ENCODE results near the gene FRMD3. TPM values are rescaled to one million over a fixed set of nuclear protein-coding genes. Genes with fewer than 3 reads are reported as not detected.
"Not testable (repeated sequence)": the region's sequence is repeated elsewhere in the genome, so short reads cannot be mapped to it uniquely, and the experiment has no call there.

Gene FRMD3
- total and polyA plus RNA-seq, 8 donors: 1.0 to 3.7 (median 2.3) TPM

DNA sequence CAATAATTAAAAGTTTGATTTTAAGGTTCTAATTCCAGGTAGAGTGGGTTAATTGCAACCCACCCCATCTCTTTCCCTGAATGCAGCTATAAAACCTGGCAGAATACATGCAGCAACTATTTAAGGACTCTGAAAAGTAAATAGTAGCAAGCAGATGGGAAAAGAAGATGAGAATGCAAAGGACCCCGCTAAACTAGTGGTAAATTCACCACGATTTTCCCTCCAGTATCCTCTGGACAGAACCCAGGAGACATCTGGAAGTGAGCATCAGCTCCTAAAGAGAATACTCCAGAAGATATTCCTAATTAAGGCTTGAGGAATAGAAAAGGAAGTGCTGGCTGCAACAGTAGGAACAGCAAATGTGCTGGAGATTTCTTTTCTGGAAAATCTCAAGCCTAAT is 170.9 kb downstream of the FRMD3 start:
- H3K4me3 ChIP-seq: no peak overlapping the region
- intact Hi-C loops (cut with DNase I): no loop called here
- TF ChIP-seq, protein P1, sequence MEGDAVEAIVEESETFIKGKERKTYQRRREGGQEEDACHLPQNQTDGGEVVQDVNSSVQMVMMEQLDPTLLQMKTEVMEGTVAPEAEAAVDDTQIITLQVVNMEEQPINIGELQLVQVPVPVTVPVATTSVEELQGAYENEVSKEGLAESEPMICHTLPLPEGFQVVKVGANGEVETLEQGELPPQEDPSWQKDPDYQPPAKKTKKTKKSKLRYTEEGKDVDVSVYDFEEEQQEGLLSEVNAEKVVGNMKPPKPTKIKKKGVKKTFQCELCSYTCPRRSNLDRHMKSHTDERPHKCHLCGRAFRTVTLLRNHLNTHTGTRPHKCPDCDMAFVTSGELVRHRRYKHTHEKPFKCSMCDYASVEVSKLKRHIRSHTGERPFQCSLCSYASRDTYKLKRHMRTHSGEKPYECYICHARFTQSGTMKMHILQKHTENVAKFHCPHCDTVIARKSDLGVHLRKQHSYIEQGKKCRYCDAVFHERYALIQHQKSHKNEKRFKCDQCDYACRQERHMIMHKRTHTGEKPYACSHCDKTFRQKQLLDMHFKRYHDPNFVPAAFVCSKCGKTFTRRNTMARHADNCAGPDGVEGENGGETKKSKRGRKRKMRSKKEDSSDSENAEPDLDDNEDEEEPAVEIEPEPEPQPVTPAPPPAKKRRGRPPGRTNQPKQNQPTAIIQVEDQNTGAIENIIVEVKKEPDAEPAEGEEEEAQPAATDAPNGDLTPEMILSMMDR (IDR thresholded peaks at IDR 0.05): no peak
- no peak overlapping the region for H3K27ac ChIP-seq
- H3K4me1 ChIP-seq: peaks cover 0 to 3% of the 10 kb centered on the region in 2 donors
- H3K27me3 ChIP-seq: no peaks in the 10 kb centered on the region
- ATAC-seq (no peak), DNase-seq (no peak)
- H3K9me3 ChIP-seq: no peaks in the 10 kb centered on the region
- no peaks in the 10 kb centered on the region for H3K36me3 ChIP-seq

DNA sequence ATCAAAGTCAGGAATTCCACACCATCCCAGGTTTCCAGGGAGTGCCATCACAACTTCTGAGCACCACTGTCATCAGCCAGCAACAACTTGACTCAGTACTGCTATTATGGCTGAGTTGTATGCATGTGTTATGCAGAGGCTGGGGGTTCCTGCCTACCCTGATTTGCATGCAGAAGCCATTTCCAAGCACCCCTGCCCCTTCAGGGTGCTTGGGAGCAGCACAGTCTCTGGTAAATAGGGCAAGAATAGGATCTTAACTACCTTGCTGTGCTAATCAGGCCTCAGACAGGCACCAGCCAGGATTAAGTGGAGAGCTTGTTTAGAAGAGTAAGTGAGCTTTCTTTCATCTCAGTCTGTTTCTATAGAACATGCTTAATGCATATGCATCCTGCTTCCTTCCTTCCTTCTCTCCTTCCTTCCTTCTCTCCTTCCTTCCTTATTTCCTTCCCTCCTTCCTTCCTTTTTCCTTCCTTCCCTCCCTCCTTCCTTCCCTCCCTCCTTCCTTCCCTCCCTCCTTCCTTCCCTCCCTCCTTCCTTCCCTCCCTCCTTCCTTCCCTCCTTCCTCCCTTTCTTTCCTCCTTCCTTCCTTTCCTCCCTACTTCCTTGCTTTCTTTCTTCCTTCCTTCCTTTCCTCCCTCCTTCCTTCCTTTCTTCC is 175.7 kb downstream of the FRMD3 start:
- Histone ChIP-seq H3K27me3 (no peaks in the 10 kb centered on the region), H3K4me3 (no peak overlapping the region), H3K4me1 (peaks cover 0 to 3% of the 10 kb centered on the region in 2 donors), H3K27ac (no peak overlapping the region), H3K36me3 (no peaks in the 10 kb centered on the region), H3K9me3 (no peaks in the 10 kb centered on the region)
- intact Hi-C loops (cut with DNase I): no loop called here
- DNase-seq (no peak), ATAC-seq (no peak)
- TF ChIP-seq, protein P1 (IDR thresholded peaks at IDR 0.05): no peak

DNA sequence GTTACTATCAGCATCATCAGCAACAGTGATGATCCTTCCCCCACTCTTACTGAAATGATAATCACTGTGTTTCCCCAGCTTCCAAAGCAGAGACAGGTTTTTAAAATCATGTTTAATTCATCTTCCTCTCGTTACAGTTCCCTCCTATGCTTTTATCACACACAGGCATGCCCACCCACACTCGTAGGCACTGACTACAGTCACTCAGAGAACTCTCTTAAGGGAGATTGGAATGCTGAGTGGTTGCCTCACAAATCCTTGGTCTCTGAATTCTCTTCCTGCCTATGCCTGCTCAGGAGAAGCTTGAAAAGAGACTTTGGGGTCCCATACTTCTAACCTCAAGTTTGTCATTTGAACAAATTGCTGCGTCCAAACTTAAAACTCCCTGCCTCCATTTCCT is 179.2 kb downstream of the FRMD3 start:
- Histone ChIP-seq H3K27ac (no peak overlapping the region), H3K4me3 (no peak overlapping the region), H3K36me3 (no peaks in the 10 kb centered on the region), H3K27me3 (no peaks in the 10 kb centered on the region), H3K9me3 (no peaks in the 10 kb centered on the region), H3K4me1 (no peaks in the 10 kb centered on the region)
- TF ChIP-seq, protein P1 (IDR thresholded peaks at IDR 0.05): no peak
- intact Hi-C loops (cut with DNase I): no loop called here
- DNase-seq: no peak
- ATAC-seq: peak; percentile 70

DNA sequence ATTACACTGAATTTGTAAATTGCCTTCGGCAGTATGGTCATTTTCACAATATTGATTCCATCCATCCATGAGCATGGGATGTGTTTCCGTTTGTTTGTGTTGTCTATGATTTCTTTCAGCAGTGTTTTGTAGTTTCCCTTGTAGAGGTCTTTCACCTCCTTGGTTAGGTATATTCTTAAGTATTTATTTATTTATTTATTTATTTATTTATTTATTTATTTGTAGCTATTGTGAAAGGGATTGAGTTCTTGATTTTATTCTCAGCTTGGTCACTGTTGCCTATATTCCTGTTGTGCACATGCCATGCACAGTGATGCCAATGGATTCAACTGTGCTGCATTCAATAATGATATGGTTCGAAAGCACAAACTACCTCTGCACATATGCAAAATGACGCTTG is 179.7 kb downstream of the FRMD3 start:
- H3K27ac ChIP-seq; DNase-seq; ATAC-seq; intact Hi-C loops (cut with DNase I); H3K4me1 ChIP-seq; H3K27me3 ChIP-seq; H3K36me3 ChIP-seq; H3K9me3 ChIP-seq; H3K4me3 ChIP-seq: not testable (repeated sequence)

DNA sequence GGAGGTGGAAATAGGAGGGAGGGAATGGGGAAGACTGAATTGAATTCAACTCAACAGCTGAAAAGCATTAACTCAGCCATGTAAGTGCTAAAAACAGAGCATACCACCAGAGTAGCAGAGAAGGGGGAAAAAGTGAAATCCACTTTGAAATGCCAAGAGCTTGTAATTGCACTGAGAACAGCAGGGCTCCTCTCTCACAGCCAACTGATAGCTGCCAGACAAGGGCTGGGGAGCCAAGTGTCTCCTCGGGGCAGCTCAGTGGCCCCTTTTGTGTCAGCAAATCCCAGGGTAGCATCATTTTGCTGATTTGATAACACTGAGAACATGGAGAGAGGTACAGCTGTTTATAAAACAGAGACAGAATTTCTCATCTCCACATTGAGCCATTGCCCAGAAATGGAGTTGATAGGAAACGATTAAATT is 182.5 kb downstream of the FRMD3 start:
- intact Hi-C loops (cut with DNase I): no loop called here

More for the DNA sequence above, 182.5 kb downstream of the FRMD3 start:
- Histone ChIP-seq H3K36me3 (no peaks in the 10 kb centered on the region), H3K4me1 (no peaks in the 10 kb centered on the region), H3K9me3 (no peaks in the 10 kb centered on the region), H3K27ac (no peak overlapping the region), H3K27me3 (no peaks in the 10 kb centered on the region), H3K4me3 (no peak overlapping the region)
- ATAC-seq: peak; percentile 25
- TF ChIP-seq, protein P1 (IDR thresholded peaks at IDR 0.05): no peak
- peak in 1 of 4 donors; percentile 9 for DNase-seq

All from left lung (tissue), 10 donors.